GM20431 (cell line): ENCODE measurements around the gene RHOF.

Source experiments
- in situ Hi-C: fragments of 300-500 bp; cut with MseI, MboI; formaldehyde crosslinking; loops from one replicate; pipeline ENCODE4 v1.15.0; 2020; ENCODE audit warnings: low sequenced_read_pairs; ENCODE audit not compliant: unreplicated experiment

RHOF gene

DNA sequence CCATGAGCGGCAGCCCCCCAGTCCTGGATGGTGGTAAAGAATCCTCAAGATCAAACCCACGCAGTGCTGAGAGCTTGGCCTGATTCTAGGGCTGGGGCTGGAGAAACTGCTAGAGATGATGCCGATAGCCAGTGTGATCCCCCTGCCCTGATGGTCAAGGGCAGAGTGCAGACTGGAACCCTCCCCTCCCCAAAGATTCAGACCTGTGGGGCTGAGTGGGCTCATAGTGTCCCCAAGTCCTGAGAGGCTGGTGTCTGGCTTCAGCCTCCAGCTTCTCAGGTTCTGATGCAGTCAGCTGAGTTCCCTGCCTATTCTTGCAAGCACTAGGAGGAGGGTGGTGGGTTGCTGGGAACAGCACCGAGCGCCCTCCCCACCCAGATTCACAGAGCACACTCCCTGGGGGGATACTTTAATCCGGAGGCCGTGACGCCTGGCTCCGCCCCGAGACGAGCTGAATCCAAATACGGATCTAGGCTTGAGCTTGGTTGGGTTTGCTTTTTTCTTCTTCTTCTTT is 11.9 kb downstream of the RHOF start:
- in situ Hi-C loops = no loop called here

GRCh38 chr12:121780429-121780828 is 13.1 kb downstream of the RHOF start:
- in situ Hi-C loops = no loop called here

DNA sequence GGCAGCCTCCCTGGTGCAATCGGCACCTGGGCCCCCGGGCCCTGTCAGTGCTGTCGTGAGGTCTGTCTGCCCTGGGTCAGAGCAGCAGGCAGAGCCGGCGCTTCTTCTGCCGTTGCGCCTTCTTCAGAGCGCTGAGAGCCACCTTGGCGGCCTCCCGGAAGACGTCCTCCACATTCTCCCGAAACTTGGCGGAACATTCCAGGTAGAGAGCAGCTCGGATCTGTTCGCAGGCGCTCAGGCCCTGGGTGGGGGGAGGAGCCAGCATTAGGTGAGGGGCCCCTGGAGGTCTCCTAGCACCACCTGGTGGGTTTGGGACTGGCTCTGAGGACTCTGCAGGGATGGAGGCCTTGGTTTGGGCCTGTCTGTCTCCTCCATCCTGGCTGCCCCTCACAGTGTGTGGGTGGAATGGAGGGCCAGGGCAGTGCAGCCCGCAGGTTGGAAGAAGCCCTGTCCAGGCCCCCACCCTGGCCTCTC is 14.0 kb downstream of the RHOF start:
- in situ Hi-C loops = no loop called here

GRCh38 chr12:121778567-121779421 is 14.7 kb downstream of the RHOF start:
- in situ Hi-C loops = no loop called here

DNA sequence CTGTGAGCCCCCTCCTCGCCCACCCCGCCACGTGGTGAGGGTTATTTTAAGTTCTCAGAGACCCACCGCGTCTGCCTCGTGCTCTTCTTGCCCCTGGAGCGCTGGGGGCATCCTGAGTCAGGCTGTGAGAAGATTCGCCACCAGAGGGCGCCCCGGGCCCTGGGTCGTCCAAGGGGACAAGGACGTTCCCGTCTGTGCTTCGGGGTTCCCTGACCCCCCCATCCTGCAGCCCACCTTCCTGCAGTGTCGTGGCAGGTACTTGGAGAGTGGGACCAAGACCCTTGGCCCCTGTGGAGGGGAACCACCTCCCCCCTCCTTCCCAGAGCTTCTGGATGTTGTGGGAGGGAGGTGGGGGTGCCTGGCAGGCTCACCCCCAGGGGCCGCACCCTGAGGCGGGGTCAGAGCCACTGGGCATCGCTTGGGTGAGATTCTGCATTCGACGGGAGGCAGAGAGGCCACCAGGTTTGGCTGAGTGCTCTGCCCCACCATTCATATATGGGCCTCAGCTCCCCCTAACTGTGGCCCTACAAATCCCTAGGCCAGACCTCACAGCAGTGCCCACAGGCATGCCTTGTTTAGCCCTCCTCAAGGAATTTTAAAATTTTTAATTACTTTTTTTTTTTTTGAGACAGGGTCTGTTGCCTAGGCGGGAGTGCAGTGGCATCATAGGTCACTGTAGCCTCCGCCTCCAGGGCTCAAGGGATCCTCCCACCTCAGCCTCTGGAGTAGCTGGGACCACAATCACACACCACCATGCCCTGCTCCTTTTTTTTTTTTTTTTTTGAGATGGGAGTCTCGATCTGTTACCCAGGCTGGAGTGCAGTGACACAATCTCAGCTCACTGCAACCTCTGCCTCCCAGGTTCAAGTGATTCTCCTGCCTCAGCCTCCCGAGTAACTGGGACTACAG is 17.0 kb downstream of the RHOF start:
- in situ Hi-C loops = no loop called here

DNA sequence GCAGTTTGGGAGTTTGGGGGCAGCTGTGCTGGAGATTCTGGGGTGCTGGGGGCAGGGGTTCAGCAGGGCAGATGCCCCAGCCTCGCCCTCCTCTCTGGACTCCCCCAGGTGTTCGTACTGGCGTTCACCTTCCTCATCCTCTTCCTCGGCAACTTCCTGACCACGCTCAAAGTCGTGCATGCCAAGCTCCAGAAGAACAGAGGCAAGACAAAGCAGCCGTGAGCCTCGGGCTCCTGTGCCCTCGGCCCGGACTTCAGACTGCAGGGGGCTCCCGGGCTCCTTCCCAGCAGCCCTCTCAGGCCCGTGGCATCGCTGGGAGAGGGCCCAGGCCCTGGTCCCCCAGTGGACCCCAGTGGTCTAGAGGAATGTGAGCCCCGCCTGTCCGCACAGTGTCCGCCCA is 18.0 kb downstream of the RHOF start:
- in situ Hi-C loops = no loop called here

DNA sequence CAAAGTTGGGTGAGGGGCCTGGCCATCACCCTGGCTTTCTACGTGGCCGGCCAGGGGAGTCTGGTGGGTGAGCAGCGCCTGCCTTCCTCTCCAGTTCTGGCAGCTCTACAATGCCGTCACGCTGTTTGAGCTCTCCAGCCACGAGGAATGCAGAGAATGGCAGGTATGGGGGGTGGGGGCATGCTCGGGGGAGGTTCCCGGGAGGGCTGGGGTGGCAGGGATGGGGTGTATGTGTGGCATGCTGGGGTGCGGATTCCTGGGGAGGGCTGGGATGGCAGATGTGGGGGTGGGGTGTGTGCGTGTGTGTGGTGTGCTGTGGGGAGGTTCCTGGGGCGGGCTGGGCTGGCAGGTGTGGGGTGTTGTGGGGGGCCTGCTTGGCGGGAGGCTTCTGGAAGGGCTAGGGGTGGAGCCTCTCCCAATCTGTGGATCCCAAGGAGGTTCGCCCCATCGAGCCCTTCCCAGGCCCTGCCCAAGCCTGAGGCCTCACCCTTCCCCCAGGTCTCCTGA is 18.5 kb downstream of the RHOF start:
- in situ Hi-C loops = no loop called here

- in situ Hi-C loops = no loop called here
Observed at GRCh38 chr12:121773011-121773777, 20.3 kb downstream of the RHOF start.

GRCh38 chr12:121770813-121771625 is 22.5 kb downstream of the RHOF start:
- in situ Hi-C loops = no loop called here

- in situ Hi-C loops = no loop called here
Observed at GRCh38 chr12:121770388-121770787, 23.1 kb downstream of the RHOF start.

- in situ Hi-C loops = loop anchor here (10.0 kb wide), 1 partner anchor 65 kb away; no protein-coding TSS in a partner anchor
Observed at GRCh38 chr12:121769831-121770301, 23.6 kb downstream of the RHOF start.

- in situ Hi-C loops = loop anchor here (10.0 kb wide), 1 partner anchor 65 kb away; no protein-coding TSS in a partner anchor
Observed at GRCh38 chr12:121769297-121769830, 24.1 kb downstream of the RHOF start.

DNA sequence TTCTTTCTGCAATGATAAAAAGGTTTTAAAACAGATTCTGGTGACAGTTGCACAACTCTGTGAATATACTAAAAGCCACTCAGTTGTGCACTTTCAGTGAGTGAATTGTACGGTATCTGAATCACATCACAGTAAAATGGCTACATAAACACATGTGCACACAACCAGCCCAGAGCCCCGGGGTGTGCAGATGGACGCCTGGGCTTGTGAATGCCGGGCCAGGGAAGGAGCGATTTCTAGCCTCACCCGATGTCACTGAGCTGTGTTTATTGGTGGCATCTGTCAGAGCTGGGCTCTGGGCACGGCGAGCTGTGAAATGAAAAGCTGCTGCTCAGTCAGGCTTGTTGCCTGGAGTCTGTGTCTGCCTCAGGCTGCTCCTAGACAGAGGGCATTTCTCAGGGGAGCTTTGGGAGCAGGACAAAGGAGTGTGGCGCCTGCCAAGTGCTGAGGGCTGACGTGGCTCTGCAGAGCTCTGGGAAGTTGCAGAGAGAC is 25.9 kb downstream of the RHOF start:
- in situ Hi-C loops = loop anchor here (10.0 kb wide), 1 partner anchor 63 kb away; no protein-coding TSS in a partner anchor

DNA sequence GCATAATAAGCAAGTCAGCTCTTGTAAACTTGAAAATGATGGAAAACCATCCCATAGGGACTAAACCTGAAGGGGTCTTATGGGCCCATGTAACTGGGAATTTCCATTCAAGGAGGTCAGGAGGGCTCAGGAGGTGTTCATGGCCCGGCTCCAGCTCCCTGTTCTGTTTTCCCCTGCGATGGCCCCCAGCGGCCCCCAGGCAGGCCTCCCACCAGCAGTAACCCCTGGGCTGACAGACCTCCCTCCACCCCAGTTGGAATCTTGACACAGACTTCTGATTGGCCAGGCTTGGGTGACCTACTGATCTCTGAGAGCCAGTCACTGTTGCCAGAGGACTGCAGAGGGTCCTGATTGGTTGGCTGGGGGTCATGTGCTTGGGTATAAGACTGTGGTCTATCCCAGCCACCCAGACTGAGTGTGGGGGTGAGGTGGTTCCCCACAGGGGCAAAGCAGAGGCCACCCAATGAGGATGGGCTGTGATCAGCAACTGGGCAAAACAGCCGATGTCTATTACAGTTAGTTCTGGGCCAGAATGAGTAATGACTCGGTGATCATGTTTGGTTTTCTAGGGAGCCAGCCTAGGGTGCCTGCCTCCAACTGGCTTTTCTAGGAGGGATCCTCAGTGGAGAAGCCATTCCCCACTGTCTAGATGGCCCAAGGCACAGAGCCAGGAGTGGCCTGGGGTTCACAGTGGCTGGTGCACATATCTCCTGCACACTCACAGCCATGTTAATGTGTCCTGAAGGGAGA is 27.0 kb downstream of the RHOF start:
- in situ Hi-C loops = loop anchor here (10.0 kb wide), 1 partner anchor 62 kb away; no protein-coding TSS in a partner anchor

DNA sequence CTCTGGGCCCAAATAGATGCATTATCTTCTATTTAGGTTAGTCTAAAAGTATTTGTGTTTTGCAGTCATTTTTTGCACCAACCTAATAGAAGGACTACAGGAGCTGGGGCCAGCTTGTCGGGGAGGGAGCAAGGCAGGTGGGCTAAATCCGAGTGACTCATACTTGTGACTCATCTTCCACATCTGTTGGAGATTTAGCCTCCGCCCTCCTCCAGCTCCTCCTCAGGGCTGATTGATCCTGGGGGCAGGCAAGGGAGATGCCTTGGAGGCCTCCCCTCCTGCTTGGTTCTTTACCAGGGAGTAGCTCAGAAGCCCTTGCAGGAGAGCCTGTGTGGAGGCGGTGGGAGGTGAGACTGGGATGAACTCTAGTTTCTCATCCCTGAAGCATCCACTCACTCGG is 27.9 kb downstream of the RHOF start:
- in situ Hi-C loops = loop anchor here (10.0 kb wide), 1 partner anchor 61 kb away; no protein-coding TSS in a partner anchor

GRCh38 chr12:121764808-121765207 is 28.7 kb downstream of the RHOF start:
- in situ Hi-C loops = loop anchor here (10.0 kb wide), 1 partner anchor 60 kb away; no protein-coding TSS in a partner anchor

GRCh38 chr12:121762269-121762668 is 31.2 kb downstream of the RHOF start:
- in situ Hi-C loops = loop anchor here (10.0 kb wide), 1 partner anchor 57 kb away; no protein-coding TSS in a partner anchor
